GM10248 (cell line): ENCODE results near the gene DOCK6.

Experiments used
- CTCF ChIA-PET: fragments of 300-600 bp; sonication (Branson Sonifier 250); formaldehyde crosslinking; extraction: SDS; loops from one replicate; lab custom pipeline; 2021; ENCODE audit warnings: antibody characterized with exemption; lab: Yijun Ruan, JAX
- POLR2A ChIA-PET: fragments of 350-650 bp; sonication (Branson Sonifier 250); formaldehyde crosslinking; extraction: SDS; loops from one replicate; lab custom pipeline; 2020; ENCODE audit warnings: antibody characterized with exemption; lab: Yijun Ruan, JAX
- DNase-seq: peaks from one replicate; pipeline ENCODE4 v3.0.0; 2012; ENCODE audit errors: extremely low spot score
- TF ChIP-seq, protein P1 (sequence below): IDR thresholded peaks from 2 replicates; pipeline ENCODE4 v1.5.1; 2012; ENCODE audit warnings: mild to moderate bottlenecking, low read depth; ENCODE audit errors: extremely low read depth, missing control alignments, control extremely low read depth

Gene DOCK6

DNA sequence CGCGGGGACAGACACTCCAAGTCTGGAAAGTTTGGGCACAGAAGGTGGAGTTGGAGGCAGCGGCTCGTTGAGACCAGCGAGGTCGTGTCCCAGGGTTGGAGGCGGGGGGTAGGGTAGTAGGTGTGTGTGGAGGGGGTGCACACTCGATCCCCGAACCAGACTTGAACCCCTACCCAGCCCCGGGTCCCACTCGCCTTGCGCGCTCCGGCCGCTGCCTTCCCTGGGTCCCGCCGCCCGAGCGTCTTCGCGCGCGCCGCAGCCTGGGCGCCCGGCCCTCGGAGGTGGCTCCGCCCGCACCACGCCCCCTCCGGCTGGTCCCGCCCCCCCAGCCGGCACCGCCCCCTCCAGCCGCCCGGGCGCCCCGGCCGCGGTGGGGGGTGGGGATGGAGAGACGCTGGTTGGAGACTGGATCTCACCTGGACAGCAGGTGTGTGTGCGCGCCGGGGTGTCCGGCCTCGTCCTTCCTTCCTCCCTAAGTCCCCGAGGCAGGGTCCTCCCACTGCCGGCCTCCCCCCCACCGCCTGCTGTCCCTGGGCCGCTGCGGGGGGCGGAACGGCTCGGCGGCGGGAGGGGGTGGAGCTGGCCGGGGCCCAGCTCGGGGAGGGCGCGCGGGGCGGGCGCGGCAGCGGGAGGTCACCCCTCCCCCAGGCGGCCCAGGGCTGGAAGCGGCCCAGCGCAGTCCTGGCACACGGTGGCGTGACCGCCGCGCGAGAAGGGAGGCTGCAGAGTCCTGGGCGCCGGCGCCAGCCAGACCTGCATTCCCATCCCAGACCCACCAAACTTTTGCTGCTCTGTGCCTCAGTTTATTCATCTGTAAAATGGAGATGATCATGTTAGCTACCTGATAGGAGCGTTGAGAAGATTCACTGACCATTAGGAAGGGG, 64.8 kb downstream of the DOCK6 start, which contains the start of gene KANK2:
Gene KANK2 (minus strand): TSS at position 255 of the 884 bp plus-strand sequence. CDS start 3,034 bp downstream, outside the sequence.
- peak; percentile 98 for DNase-seq
- ChIA-PET CTCF (interaction anchor here (1.0 kb wide), 1 partner anchor 72 kb away, joined by 5 read pairs; no protein-coding TSS in a partner anchor), POLR2A (interaction anchor here (0.6 kb wide), 2 partner anchors 16 to 358 kb away, joined by 4 to 6 read pairs; no protein-coding TSS in a partner anchor)
- TF ChIP-seq, protein P1, sequence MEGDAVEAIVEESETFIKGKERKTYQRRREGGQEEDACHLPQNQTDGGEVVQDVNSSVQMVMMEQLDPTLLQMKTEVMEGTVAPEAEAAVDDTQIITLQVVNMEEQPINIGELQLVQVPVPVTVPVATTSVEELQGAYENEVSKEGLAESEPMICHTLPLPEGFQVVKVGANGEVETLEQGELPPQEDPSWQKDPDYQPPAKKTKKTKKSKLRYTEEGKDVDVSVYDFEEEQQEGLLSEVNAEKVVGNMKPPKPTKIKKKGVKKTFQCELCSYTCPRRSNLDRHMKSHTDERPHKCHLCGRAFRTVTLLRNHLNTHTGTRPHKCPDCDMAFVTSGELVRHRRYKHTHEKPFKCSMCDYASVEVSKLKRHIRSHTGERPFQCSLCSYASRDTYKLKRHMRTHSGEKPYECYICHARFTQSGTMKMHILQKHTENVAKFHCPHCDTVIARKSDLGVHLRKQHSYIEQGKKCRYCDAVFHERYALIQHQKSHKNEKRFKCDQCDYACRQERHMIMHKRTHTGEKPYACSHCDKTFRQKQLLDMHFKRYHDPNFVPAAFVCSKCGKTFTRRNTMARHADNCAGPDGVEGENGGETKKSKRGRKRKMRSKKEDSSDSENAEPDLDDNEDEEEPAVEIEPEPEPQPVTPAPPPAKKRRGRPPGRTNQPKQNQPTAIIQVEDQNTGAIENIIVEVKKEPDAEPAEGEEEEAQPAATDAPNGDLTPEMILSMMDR = peak; percentile 26

DNA sequence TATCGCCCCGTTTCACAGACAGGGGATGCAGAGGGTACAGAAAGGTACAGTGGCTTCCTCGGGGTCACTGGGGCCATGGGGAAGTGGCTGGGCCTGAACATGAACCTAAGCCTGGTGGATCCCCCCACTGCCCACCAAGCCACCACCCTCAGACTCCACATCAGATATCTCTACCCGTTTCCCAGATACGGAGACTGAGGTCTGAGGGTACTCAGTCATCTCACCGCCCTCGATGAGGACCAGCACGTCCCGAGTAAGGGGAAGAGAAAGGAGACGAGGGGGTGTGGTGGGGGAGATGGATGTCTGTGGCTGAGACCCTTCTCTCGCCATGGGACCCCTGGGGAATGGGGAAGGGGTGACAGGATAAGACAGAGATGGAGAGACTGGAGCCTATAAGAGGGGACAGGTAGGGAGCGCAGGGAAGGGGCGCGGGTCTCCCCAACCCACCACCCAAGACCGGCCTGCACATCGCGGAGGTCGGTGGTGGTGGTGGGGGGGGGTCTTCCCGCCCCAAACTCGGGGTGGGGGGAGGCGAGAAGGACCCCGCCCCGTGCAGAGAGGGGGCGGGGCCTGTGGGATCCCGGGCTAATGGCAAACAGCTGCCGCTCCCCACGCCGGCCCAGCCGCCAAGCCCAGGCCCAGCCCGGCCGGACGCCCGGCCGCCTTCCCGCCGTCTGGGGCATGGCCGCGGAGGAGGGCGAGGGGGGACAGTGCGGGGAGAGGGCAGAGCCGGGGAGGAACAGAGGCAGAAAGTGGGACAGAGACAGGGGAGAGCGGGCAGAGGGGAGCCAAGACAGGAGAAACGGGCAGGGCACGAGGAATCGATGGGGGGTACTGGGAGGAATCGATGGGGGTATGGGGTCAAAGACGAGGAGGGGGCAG, 65.7 kb downstream of the DOCK6 start:
- DNase-seq = peak; percentile 51
- ChIA-PET POLR2A (no interaction called here), CTCF (interaction anchor here (0.7 kb wide), 1 partner anchor 161 kb away, joined by 3 read pairs; no protein-coding TSS in a partner anchor)
- TF ChIP-seq, protein P1 = no peak

DNA sequence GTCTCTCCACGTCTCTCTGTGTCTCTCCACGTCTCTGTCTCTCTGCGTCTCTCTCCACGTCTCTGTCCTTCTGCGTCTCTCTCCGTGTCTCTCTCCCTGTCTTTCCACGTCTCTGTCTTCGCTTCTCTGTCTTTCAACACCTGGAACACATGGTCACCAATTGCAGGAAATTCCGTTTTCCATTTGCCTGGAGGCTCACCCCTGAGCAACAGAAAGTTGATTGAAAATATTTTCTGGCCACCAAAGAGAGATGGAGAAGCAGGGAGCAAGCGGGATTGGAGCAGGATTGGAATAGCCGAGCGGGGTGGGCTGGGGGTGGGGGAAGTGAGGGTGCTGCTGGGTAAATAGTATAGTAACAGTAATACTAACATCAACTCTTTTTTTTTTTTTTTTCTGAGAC, 66.6 kb downstream of the DOCK6 start:
- POLR2A ChIA-PET = no interaction called here
- no peak for DNase-seq
- TF ChIP-seq, protein P1 = no peak
- CTCF ChIA-PET = interaction anchor here (0.7 kb wide), 1 partner anchor 160 kb away, joined by 3 read pairs; no protein-coding TSS in a partner anchor

DNA sequence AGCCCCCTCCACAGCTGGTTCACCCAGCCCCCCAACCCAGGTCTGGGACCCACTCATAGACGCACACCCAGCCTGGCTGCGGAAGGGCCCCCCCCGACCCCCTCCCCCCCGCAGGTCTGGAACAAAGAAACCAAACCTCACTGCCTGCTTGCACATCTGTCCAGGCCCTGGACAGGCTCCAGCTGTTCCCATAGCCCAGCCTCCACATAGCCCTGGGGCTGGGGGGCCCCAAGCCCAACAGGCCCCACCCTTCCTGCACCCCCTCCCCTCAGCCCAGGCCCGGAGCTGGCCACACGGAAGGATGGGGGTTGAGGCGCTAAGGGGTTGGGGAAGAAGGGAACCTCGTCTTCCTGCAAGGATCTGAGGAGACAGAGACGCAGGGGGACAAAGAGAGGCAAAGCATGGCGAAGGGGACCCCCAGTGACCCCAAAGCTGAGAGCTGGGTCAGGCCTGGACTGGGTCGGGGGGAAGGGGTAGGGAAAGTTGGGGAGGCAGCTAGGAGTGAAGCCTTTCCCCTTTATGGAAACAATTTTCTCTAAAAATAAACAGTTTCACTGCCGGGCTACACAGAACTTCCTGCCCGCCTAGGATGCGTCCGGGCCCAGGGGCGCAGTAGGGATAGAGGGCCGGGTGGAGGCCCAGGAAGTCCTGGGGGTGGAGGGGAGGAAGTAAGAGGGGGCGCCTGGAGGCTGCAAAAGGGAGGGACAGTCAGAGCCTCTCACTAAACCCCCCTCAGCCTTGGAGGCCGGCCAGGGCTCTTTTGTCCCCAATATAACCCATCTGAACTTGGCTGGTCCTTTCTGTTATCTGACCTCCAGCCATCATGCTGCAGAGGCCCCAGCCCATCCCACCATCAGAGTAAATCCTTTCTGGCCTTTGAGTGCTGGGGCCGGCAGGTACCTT, 67.4 kb downstream of the DOCK6 start:
- TF ChIP-seq, protein P1 = no peak
- no peak for DNase-seq
- POLR2A ChIA-PET = no interaction called here
- CTCF ChIA-PET = no interaction called here

DNA sequence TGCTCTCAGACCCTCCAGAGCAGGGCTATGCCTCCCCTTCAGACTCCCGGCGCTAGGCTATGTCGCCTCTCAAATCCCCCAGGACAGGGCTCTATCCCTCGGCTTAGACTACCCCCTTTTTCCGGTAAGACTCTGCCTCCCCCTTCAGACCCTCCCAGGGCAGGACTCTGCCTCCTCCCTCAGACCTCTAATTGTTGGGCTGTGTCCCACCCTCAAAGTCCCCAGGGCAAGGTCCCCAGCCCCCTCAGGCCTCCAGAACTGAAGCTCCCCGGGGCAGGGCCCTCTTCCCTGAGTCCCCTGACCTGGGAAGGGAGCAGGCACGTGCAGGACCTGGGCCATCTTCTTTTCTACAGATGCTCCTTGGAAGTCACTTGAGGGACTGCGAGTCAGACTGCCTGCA, 68.2 kb downstream of the DOCK6 start:
- CTCF ChIA-PET = no interaction called here
- POLR2A ChIA-PET = no interaction called here
- TF ChIP-seq, protein P1 = no peak
- no peak for DNase-seq
